Esophagus squamous epithelium (tissue), 5 donors: ENCODE measurements around the gene CDH13. TPM values are rescaled to one million over a fixed set of nuclear protein-coding genes. Genes with fewer than 3 reads are reported as not detected.

Experiments
- DNase-seq: peaks from one replicate; lab custom pipeline; 2025; lab: John Stamatoyannopoulos, UW
- H3K27ac ChIP-seq, 4 donors: fragments of 200-600 bp; sonication (generic); one replicate each; pipeline ENCODE4 v1.5.1; 2016 to 2019; ENCODE audit warnings: mild to moderate bottlenecking in 1 of 4
- H3K27me3 ChIP-seq, 4 donors: fragments of 200-600 bp; sonication (generic); 1 replicate in 3 of 4; 2 replicates in 1 of 4; pipeline versions ENCODE4 v1.5.1 to v1.6.0; 2017 to 2021; ENCODE audit warnings: antibody characterized with exemption in 1 of 4
- H3K36me3 ChIP-seq, 3 donors: fragments of 200-600 bp; sonication (generic); one replicate each; pipeline ENCODE4 v1.5.1; 2016 to 2019
- H3K4me1 ChIP-seq, 3 donors: fragments of 200-600 bp; sonication (generic); one replicate each; pipeline ENCODE4 v1.5.1; 2017 to 2019
- H3K4me3 ChIP-seq, 4 donors: fragments of 200-600 bp; sonication (generic); 1 replicate in 3 of 4; 2 replicates in 1 of 4; pipeline ENCODE4 v1.5.1; 2016 to 2019; ENCODE audit warnings: mild to moderate bottlenecking in 2 of 4, moderate library complexity in 1 of 4
- H3K9me3 ChIP-seq, 3 donors: fragments of 200-600 bp; sonication (generic); one replicate each; pipeline ENCODE4 v1.5.1; 2016 to 2019
- POLR2A ChIP-seq, 4 donors: fragments of 450-650 bp; IDR thresholded peaks; one replicate each; pipeline ENCODE4 v1.6.1; 2017; ENCODE audit warnings: antibody characterized with exemption in 4 of 4, mild to moderate bottlenecking in 4 of 4, moderate library complexity in 3 of 4
- WGBS, 2 donors: methylation state at CpG; one replicate each; pipeline ENCODE4 v1.1.5; 2018; 5-methylcytosine and 5-hydroxymethylcytosine counted together
- intact Hi-C: fragments of 100-400 bp; cut with DNase I; formaldehyde crosslinking; loops from one replicate; pipeline ENCODE4 v1.15.0; 2022
- total RNA-seq, 4 donors: library from RNA; depleted of rRNA; stranded (reverse); fragments of >200 nt; gene quantifications; one replicate each; pipeline ENCODE4 v1.1.0, GENCODE V29; 2016
- TF ChIP-seq, protein P1 (sequence below), 6 experiments: fragments of 450-650 bp in 4 of 6; fragments of 200-600 bp in 2 of 6; sonication (generic) in 2 of 6; IDR thresholded peaks; one replicate each; pipeline ENCODE4 v1.5.1; 2016 to 2019; ENCODE audit warnings: antibody characterized with exemption in 6 of 6, mild to moderate bottlenecking in 4 of 6, moderate library complexity in 4 of 6
- donor health status: DM: yes; HTN: yes; CAD: no.

The CDH13 gene
- total RNA-seq, 4 donors from 2014 or later: 6.9 to 31.9 (median 21.1) TPM

GRCh38 chr16:82788919-82789318 is 162.2 kb downstream of the CDH13 start:
- no peak for DNase-seq
- no peaks in the 10 kb centered on the region for H3K4me1 ChIP-seq
- 77 to 92% methylated on average over 4 of the region's 4 CpGs for WGBS, 2 donors
- H3K27me3 ChIP-seq: no peaks in the 10 kb centered on the region
- H3K27ac ChIP-seq: no peak overlapping the region
- H3K9me3 ChIP-seq: no peaks in the 10 kb centered on the region
- H3K4me3 ChIP-seq: no peak overlapping the region
- intact Hi-C loops: no loop called here
- TF ChIP-seq, protein P1, sequence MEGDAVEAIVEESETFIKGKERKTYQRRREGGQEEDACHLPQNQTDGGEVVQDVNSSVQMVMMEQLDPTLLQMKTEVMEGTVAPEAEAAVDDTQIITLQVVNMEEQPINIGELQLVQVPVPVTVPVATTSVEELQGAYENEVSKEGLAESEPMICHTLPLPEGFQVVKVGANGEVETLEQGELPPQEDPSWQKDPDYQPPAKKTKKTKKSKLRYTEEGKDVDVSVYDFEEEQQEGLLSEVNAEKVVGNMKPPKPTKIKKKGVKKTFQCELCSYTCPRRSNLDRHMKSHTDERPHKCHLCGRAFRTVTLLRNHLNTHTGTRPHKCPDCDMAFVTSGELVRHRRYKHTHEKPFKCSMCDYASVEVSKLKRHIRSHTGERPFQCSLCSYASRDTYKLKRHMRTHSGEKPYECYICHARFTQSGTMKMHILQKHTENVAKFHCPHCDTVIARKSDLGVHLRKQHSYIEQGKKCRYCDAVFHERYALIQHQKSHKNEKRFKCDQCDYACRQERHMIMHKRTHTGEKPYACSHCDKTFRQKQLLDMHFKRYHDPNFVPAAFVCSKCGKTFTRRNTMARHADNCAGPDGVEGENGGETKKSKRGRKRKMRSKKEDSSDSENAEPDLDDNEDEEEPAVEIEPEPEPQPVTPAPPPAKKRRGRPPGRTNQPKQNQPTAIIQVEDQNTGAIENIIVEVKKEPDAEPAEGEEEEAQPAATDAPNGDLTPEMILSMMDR (IDR thresholded peaks at IDR 0.05): no peak
- TF ChIP-seq POLR2A (IDR thresholded peaks at IDR 0.05): no peak
- no peaks in the 10 kb centered on the region for H3K36me3 ChIP-seq

GRCh38 chr16:82792693-82793092 is 165.9 kb downstream of the CDH13 start:
- Histone ChIP-seq H3K27me3 (no peaks in the 10 kb centered on the region), H3K36me3 (no peaks in the 10 kb centered on the region), H3K4me1 (no peaks in the 10 kb centered on the region), H3K27ac (no peak overlapping the region), H3K4me3 (no peak overlapping the region), H3K9me3 (no peaks in the 10 kb centered on the region)
- no peak for DNase-seq
- intact Hi-C loops: no loop called here
- WGBS, 2 donors: 80 to 94% methylated on average over 4 to 6 of the region's 6 CpGs
- TF ChIP-seq, protein P1 (IDR thresholded peaks at IDR 0.05): no peak
- TF ChIP-seq POLR2A (IDR thresholded peaks at IDR 0.05): no peak

DNA sequence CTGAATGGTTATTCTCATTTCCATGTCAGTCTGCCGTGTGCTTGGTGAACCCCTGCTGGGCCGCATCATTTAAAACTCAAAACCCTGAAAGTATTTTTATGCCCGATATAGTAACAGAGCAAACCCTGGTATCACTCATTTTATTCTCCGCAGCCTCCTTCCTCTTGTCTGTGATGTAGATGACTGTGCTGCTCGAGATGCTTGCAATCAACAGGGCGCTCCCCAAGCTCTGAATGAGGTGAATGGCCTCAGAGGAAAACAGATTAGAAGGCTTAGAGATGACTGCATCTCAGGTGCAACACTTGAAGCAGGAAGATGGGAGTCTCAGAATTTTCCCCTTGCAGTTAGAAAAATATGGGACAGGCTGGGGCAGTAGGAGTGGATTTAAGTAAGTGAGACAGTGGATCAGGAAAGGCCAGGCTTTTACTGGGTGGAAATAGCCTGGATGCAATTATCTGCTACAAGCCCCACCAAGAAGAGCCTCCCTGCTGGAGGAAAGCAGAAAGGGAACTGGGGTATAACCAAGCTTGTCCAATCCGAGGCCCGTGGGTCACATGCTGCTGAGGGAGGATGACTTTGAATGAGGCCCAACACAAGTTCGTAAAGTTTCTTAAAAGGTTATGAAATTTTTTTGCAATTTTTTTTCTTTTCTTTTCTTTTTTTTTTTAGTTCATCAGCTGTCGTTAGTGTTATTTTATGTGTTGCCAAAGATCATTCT is 166.9 kb downstream of the CDH13 start:
- Histone ChIP-seq H3K4me3 (no peak overlapping the region), H3K27me3 (no peaks in the 10 kb centered on the region), H3K27ac (no peak overlapping the region), H3K9me3 (no peaks in the 10 kb centered on the region), H3K4me1 (no peaks in the 10 kb centered on the region), H3K36me3 (no peaks in the 10 kb centered on the region)
- no peak for DNase-seq
- intact Hi-C loops: no loop called here
- 76 to 86% methylated on average over 8 to 10 of the region's 10 CpGs for WGBS, 2 donors
- TF ChIP-seq, protein P1 (IDR thresholded peaks at IDR 0.05): no peak
- no peak for TF ChIP-seq POLR2A (IDR thresholded peaks at IDR 0.05)

- Histone ChIP-seq H3K27me3 (no peaks in the 10 kb centered on the region), H3K9me3 (no peaks in the 10 kb centered on the region), H3K4me3 (no peak overlapping the region), H3K4me1 (no peaks in the 10 kb centered on the region), H3K27ac (no peak overlapping the region), H3K36me3 (no peaks in the 10 kb centered on the region)
- DNase-seq: no peak
- TF ChIP-seq, protein P1 (IDR thresholded peaks at IDR 0.05): peak in 1 of 6 experiments; percentile 9
- TF ChIP-seq POLR2A (IDR thresholded peaks at IDR 0.05): no peak
- intact Hi-C loops: no loop called here
- 80 to 86% methylated on average over 3 of the region's 3 CpGs for WGBS, 2 donors
These were observed 169.3 kb downstream of the CDH13 start for GRCh38 chr16:82796047-82796446.

- Histone ChIP-seq H3K27ac (no peak overlapping the region), H3K4me3 (no peak overlapping the region), H3K9me3 (no peaks in the 10 kb centered on the region), H3K36me3 (no peaks in the 10 kb centered on the region), H3K27me3 (no peaks in the 10 kb centered on the region), H3K4me1 (no peaks in the 10 kb centered on the region)
- WGBS, 2 donors: 67 to 74% methylated on average over 4 of the region's 4 CpGs
- intact Hi-C loops: no loop called here
- TF ChIP-seq POLR2A (IDR thresholded peaks at IDR 0.05): no peak
- TF ChIP-seq, protein P1 (IDR thresholded peaks at IDR 0.05): no peak
- DNase-seq: no peak
These were observed 174.6 kb downstream of the CDH13 start for GRCh38 chr16:82801361-82801760.
